DOHH2 (cell line): ENCODE results near the gene CSRNP2.
"Not testable (repeated sequence)": the region's sequence is repeated elsewhere in the genome, so short reads cannot be mapped to it uniquely, and the experiment has no call there.

ENCODE experiments used
- CTCF ChIP-seq: fragments of 200-600 bp; sonication (generic); IDR thresholded peaks from one replicate; pipeline ENCODE4 v1.5.1; 2014; ENCODE audit warnings: antibody characterized with exemption, mild to moderate bottlenecking, low read depth, low read length; ENCODE audit not compliant: poor library complexity, severe bottlenecking
- EZH2phosphoT487 ChIP-seq: fragments of 200-600 bp; sonication (generic); IDR thresholded peaks from 2 replicates; pipeline ENCODE4 v1.6.1; 2017; ENCODE audit warnings: borderline replicate concordance, mild to moderate bottlenecking, antibody characterized with exemption, low read length, moderate library complexity, mixed read lengths

- not testable (repeated sequence) for TF ChIP-seq CTCF, EZH2phosphoT487
These were observed 5.0 kb downstream of the CSRNP2 start for GRCh38 chr12:51078346-51078745.
